Adipose tissue (tissue), 3 donors: ENCODE data around the gene MUC6. TPM values are rescaled to one million over a fixed set of nuclear protein-coding genes. Genes with fewer than 3 reads are reported as not detected.

Source experiments
- H3K27ac ChIP-seq: one replicate; pipeline ENCODE4 v1.5.1; 2013; ENCODE audit warnings: low read depth, low read length
- WGBS, 3 donors: extraction: QIAGEN DNeasy Blood & Tissue Kit; methylation state at CpG; one replicate each; pipeline ENCODE4 v1.1.7; 2013; 5-methylcytosine and 5-hydroxymethylcytosine counted together
- polyA plus RNA-seq, 3 donors: library from polyadenylated mRNA; stranded (reverse); fragments of 200-250 nt; gene quantifications; one replicate each; pipeline ENCODE4 v1.2.3, GENCODE V29; 2013
- donor health status: healthy with polysubstance abuse.
- donor health status: Bipolar disorder and iron deficiency.
- donor health status: healthy.

The MUC6 gene
- polyA plus RNA-seq, 3 donors, result 6.2 to 10.6 TPM; not detected in 1

DNA sequence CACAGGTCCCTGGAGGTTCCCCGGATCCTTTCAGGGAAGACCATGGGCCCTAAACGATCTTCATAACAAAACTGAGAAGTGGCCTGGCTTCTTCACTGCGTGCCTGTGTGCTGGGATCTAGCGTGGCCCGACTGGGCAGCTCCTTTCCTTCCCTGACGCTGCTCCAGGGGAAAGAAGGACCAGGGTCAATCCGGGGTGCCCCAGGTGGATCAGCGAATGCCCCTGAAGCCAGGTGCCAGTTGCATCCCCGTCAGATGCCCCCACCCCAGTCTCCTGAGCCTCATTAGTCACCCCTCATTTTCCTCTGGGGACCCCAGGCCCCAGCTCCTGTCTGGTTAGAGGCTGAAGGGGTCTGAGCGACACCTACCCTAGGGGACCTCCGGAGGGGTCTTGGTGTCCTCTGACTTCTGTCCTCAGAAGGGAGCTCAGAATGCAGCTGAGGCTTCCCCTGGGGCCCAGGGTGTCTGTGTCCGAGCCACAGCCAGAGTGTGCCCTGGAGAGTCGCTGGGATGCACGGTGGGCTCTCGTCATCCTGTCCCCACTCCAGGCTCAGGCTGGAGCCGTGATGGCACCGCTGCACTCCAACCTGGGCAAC, 18.7 kb upstream of the MUC6 start:
- H3K27ac ChIP-seq, result no peak overlapping the region
- 87 to 91% (median 91%) methylated on average over 17 of the region's 17 CpGs for WGBS, 3 donors

DNA sequence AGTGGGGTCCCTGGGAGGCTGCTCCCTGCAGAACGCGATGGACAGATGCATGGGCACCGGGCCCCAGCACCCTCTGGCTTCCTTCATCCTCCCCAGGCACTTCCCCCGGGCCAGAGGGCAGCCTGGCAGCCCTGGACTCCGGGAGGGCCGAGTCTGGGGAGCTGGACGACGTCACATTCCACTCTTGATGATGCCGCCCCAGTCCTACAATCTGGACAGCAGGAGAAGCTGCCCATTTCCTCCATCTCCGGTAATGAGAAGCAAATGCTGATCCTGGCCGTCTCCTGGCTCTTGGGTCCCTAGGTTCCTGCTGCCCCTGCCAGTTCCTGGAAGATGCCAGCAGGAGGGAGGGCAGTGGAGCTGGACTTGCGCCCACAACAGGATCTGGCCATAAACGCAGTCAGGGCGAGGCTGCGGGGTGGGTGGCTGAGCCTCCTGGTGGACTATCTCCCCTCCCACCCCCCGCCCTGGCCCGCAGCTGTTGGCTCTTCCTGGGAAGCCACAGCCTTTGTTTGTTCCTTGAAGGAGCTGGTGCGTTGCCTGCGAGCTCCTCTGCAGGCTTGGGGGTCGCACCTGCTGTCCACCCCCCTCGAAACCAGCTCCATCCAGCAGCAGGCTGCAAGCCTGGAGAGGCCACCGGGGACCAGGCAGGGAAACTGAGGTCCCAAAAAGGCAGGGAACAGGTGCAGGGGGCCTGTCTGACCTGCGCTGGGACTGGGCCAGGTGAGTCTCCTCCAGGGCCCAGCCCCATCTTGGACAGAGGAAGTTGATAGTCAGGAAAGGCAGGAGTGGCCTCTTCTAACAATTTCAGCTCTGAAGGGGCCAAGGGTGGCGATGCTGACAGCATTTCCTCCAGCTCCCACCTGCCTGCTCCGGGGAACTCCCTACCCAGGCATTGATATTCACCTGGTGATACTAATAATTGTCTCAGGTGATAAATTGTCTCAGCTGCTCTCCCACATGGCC, 17.9 kb upstream of the MUC6 start:
- 54 to 70% (median 57%) methylated on average over 25 of the region's 25 CpGs for WGBS, 3 donors
- no peak overlapping the region for H3K27ac ChIP-seq

DNA sequence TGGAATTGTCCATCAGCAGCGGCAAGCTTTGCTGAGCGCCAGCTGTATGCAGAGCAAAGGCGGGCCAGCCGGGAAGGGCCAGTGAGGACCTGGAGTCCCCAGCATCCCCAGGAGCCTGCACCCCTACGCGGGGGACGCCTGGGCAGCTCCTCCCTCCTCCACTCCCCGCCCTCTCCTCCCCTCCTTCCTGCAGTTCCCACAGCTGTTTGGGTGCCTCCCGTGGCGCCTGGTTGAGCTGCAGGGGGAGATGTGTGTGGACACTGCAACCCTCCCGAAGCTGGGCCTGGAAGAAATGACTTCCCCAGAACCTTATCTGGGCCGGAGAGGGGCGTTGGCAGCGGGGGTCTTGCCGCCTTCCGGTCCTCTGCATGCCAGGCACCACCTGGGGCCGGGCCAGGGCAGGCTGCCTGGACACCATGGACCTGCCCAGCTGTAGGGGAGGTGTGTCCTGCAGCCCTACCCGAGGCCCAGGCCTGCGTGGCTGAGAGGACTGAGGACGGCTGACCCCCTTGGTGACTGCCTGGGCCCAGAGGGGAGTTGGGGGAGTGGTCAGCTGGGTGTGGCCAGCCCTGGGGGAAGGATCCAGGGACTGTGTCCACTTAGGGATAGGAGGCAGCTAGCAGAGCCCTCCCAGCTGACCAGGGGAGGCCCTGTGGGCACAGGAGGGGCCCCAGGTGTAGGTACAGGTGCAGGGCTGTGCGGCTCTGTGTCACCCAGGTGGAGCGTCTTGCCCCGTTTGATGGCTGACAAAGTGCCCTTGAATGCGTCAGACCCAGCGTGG, 16.8 kb upstream of the MUC6 start:
- 49 to 72% (median 60%) methylated on average over 22 to 25 of the region's 25 CpGs for WGBS, 3 donors
- H3K27ac ChIP-seq, result no peak overlapping the region

DNA sequence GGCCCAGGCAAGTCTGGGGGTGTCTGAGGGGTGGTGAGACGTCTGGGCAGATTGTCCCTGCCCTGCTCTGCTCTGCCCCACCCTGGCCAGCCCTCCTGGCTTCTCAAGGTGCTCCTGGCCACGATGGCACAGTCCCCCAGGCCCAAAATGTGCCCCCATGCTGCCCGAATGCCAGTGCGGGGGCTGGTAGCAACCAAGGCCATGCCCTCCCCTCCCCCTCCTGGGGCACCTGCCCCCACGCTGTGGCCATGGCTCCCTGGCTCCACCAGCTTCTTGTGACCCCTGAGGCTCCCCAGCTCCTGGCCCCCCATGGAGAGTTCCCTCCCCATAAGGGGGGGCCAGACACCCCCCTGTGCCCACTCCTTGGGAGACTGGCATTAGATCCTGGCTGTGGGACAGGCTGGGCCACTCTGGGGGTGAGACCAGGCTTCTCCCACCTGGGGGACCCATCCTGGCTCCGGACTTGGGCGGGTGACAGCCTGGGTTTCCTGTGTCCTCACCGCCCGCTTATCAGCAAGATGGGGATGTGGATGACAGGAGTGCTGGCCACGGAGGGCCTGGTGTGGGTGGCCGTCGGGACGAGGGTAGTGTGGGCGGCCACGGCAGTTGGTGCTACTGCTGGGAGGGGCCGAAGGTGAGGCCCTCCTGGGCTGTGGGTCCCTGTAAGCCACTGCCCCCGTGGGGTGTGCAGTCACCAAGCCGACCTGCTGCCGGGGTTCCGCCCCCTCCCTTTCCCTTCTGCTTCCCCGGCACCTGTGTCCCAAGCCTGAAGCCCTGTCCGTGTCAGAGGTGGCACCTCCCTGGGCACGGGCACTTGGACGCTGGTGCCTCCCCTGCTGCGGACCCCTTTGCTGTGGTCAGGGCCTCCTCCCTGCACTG, 15.9 kb upstream of the MUC6 start:
- H3K27ac ChIP-seq, result no peak overlapping the region
- 69 to 88% (median 78%) methylated on average over 23 to 25 of the region's 25 CpGs for WGBS, 3 donors

DNA sequence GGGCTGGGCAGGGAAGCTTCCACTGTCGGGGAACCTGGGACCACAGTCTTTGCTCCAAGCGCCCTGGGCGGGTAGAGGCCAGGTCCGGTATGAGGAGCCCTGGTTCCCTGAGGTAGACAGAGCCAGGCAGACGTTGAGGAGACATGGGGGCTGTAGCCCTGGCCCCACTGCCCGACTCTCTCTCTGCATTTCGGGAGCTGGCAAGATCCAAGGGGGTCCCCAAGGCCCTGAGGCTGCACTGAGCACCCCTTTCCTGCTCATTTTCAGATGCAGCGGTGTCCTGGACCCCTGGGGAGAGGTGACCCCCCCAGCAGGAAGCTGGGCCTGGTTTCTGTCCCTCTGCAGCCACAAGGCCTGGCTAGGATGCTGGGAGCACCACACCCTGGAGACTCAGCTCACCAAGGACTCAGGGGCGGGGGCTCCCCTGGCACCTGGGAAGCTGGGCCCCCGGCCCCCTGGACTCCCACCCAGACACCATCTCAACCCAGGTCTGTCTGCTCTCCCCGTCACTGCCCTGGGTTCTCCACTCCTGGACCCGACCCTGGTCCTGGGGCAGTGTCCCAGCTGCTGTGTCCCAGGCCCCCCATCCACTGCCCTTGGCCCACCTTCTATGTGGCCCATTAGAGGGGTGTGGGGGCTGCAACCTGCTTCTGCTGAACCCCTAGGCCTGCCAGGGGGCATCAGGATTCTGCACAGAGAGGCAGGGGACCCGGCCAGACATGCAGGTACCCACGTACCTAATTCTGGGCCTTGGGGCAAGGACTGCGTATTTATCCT, 15.0 kb upstream of the MUC6 start:
- 60 to 71% (median 64%) methylated on average over 15 of the region's 15 CpGs for WGBS, 3 donors
- no peak overlapping the region for H3K27ac ChIP-seq

DNA sequence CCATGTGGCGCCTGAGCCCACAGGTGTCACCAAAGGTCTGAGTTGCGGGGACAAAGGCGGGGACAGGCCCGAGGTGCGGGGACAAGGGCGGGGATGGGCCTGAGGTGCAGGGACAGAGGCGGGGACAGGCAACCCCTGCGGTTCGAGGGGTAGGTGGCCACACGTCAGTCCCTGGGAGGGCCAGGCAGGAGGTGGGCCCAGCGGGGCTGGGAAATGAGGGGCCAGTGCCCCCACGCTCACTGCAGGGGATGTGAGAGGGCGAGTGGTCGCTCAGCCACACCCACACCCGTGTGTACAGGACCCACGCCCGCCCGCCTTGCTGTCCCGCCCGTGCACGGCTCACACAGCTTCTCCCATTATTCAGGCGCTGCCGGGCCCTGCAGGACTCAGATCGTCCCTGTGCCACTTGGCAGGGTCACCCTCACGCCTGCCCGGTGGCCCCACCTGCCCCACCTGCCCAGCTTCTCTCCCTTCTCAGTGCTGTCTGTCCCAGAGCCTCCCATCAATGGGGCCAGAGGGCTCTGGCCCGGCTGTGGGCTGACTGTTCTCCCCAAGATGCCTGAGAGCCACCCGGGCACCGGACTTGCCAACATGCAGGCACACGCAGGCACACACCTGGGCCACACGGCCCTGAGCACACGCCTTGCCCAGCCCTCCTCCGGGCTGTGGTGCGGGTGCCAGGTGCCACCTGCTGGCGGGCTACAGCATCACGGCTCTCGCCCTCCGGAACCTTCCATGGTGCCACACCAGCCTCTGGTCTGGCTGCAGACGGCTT, 14.2 kb upstream of the MUC6 start:
- 39 to 47% (median 40%) methylated on average over 30 to 39 of the region's 39 CpGs for WGBS, 3 donors

DNA sequence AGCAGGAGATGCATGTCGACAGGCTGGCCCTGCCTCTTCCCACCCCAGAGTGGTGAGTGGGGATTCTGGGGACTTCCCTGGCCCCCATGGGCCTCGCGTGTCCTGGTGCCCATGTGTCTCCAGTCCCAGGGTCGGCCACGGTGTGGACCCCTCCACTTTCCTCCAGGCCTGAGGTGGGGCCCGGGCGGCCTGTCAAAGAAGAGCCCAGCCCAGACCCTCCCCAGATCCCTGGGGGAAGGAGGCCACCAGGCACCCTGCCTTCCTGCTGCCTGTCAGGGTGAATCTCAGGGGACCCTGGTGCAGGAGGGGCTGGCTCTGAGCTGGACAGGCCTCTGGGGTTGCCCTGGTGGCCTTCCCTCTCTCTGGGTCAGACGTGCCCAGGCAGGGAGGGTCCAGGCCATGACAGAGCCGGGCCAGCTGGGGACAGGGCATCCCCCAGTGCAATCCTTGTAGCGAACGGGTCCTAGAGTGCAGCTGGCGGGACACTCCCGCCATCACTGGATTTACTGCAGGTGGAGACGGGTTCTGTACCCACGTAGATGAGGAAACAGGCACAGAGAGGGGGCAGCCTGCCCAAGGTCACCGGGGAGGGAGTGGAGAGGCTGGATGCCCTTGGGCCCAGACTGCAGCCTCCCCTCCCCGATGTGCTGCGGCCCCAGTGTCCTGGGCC, 13.5 kb upstream of the MUC6 start:
- H3K27ac ChIP-seq, result no peak overlapping the region
- WGBS, 3 donors, result 72 to 79% (median 74%) methylated on average over 16 to 18 of the region's 18 CpGs

More for the DNA sequence above, 14.2 kb upstream of the MUC6 start:
- H3K27ac ChIP-seq, result no peak overlapping the region

DNA sequence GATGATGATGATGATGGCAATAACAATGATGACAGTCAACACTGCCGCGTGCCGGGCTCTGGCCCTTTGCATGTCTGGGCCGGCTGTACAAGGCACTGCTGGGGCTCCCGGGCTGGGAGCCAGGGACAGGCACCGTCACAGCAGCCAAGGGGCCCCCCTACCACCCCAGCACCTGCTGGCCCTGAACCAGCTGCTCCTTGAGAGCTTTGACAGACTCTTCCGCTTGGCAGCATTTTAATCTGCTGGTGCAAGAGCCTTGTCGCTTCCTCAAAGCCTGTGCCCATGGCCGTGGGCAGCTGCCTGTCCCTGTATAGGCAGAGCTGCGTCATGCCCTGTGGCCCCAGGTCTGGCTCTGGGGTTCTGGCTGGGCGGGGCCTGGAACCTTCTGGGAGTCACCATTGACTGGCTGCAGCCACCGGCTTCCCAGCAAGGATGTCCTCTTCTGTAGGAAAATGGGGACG, 12.9 kb upstream of the MUC6 start:
- 54 to 67% (median 61%) methylated on average over 12 to 13 of the region's 13 CpGs for WGBS, 3 donors
- H3K27ac ChIP-seq, result no peak overlapping the region

DNA sequence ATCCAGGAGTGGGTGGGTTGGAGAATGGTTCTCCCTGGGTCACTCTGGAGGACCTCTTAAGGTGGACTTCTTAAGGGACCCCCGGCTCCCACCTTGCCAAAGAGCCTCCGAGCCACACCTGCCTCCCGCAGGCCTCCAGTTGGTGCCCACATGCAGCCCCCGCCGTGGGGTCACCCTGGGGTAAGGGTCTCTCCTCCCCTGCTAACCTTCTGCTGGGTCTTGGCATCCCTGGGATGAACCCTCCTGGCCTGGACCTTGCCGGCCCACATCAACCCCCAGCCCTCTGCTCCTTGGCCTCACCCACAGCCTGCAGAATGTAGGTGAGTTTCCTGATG, 12.5 kb upstream of the MUC6 start:
- 79 to 92% (median 87%) methylated on average over 6 of the region's 6 CpGs for WGBS, 3 donors
- no peak overlapping the region for H3K27ac ChIP-seq

DNA sequence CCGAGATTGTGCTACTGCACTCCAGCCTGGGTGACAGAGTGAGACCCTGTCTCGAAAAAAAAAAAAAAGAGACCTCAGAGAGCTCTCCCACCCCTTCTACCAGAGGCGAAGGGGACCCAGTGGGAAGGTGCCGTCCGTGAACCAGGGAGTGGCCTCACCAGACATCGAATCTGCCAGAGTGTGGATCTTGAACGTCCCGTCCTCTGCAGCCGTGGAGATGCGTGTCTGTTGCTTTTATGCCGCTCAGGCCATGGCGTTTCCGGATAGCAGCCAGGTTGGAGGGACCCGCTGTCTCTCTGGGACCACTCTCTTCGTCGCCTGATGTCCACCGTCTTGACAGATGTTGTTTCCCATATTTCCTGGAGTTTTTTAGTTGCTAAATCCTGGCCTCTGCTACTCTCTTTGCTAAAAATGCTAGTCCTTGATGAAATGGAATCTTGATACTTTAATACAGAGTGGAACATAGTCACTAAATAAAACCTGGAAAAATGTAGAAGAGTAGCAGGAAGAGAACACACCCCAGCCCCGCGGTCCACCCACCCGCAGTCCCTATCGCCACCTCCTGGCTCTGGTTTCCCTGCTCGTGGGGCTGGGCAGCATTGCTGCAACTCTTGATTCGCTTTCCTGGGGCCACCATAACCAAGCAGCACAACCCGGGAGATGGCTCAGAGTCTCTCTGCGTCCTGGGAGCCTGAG, 12.0 kb upstream of the MUC6 start:
- WGBS, 3 donors, result 58 to 85% (median 62%) methylated on average over 25 of the region's 25 CpGs
- no peak overlapping the region for H3K27ac ChIP-seq

DNA sequence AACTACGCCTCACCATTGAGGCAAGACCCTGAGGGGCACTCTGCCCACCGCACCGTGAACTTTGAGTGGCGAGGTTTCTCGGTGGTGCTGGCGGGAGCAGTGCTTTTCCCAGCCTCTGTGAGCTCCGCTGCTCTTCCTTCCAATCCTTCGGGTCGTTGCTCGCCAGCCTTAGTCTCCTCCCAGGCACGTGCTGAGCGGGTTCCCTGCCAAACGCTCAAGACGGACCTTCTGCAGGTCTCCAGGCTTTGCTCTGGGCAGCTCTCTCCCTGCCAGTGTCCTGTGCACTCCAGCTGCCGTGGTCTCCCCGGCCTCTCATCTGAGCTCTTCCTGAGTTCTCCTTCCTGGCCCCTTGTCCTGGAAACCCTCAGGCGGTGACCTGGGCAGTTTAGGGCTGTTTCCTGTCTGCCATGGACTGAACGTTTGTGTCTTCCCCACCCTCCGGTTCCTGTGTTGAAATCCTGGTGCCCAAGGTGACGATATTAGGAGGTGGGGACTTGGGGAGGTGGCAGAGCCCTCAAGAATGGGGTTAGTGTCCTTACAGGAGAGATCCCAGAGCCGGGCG, 11.2 kb upstream of the MUC6 start:
- no peak overlapping the region for H3K27ac ChIP-seq
- WGBS, 3 donors, result 50 to 74% (median 52%) methylated on average over 22 of the region's 22 CpGs

DNA sequence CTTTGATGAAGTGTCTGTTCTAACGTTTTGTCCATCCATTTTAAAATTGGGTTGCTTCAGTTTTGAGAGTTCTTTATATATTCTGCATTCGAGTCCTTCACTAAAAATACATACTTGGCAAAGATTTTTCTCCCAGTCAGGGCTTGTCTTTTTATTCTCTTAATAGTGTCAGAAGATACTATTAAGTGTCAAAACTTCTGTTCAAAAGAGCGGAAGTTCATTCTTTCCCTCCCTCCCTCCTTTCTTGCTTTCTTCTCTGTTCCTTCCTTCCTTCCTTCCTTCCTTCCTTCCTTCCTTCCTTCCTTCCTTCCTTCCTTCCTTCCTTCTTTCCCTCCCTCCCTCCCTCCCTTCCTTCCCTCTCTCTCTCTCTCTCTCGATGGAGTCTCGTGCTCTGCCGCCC, 7.6 kb upstream of the MUC6 start:
- 59 to 88% (median 73%) methylated on average over 4 to 6 of the region's 6 CpGs for WGBS, 3 donors
- H3K27ac ChIP-seq, result no peak overlapping the region

DNA sequence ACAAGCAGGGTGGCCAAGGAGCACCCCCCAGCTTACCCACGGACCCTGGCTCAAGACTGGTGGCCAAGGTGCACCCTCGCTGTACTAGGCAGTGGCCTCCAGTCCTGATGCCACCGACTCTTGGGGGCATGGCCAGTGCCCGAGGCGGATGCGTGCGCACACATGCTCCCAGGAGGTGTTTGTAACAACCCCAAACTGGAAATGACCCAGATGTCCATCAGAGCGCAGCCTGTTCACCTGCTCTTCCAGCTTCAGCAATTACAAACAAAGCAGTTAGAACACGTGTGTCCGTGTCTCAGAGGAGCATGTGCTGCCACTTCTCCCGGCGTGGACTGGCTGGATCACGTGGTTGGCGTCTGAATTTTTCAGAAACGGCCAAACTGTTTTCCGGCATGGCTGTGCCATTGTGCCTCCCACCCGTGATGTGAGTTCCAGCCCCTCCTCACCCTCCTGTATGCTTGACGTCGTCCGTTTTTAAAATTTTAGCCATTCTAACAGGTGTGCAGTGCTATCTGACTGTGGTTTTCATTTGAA, 7.1 kb upstream of the MUC6 start:
- 88 to 91% (median 90%) methylated on average over 20 of the region's 20 CpGs for WGBS, 3 donors
- no peak overlapping the region for H3K27ac ChIP-seq

DNA sequence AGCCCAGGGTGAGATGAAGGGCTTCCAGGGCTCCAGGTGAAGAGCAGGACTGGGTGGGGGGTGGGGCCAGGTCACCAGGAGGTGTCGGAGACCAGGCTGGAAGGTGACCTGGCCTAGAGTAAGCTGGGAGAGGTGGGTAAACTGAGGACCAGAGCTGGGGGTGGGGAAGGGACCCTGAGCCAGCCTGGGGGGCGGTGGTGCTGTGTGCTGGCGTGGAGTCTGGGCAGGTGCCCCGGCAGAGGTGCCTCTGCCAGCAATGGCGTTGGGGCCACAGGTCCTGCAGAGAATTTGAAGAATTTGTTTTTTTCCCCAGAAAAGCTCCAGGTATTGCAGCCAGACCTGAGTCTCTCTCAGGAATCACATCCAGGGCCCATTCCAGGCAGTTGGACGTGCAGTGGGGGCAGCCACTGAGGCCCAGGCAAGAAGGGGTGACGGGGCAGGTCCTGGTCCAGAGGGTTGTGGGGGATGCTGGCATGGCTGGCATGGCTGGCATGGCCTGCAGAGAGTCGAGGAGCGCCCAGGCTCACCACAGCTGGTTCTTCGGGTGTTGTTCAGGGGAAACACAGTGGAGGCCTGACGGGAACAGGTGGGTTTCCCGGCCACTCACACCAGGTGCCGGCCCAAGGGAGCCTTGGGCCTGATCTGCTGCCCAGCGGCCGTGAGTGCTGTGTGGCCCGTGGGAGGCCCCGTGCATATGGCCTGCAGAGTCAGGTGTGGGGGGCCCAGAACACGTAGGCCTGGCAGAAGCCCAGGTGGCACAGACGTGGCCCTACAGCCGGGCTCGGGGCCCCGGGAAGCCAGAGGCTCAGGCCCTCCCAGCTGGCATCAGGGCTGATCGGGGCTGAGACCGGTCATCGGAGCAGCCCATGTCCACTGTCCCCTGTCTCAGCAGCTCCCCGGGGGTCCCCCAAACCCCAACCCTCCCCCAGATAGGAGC, 6.4 kb upstream of the MUC6 start:
- 87 to 90% (median 90%) methylated on average over 25 to 26 of the region's 26 CpGs for WGBS, 3 donors

More for the DNA sequence above, 6.4 kb upstream of the MUC6 start:
- no peak overlapping the region for H3K27ac ChIP-seq
